HG03103 (cell line): Measurements from ENCODE around the gene RCN2.
A peak's percentile ranks its signal among the peaks of the same experiment; 100 is the strongest.
"Not testable (repeated sequence)": the region's sequence is repeated elsewhere in the genome, so short reads cannot be mapped to it uniquely, and the experiment has no call there.

Source experiments
- ATAC-seq: cut with Tn5 transposase; IDR thresholded peaks from one replicate; pipeline ENCODE4 v1.9.1; 2021; ENCODE audit warnings: low read depth; ENCODE audit not compliant: unreplicated experiment

Gene RCN2

GRCh38 chr15:76931397-76932134 is at the start of gene RCN2:
Gene RCN2 (plus strand): TSS chr15:76931749. CDS start chr15:76931842, 93 bp downstream.
- ATAC-seq, result peak; percentile 96

GRCh38 chr15:76885212-76885611 is 46.3 kb upstream of the RCN2 start:
- no peak for ATAC-seq

- ATAC-seq, result not testable (repeated sequence)
Observed at GRCh38 chr15:76887280-76888141, 44.0 kb upstream of the RCN2 start.

GRCh38 chr15:76892836-76893235 is 38.7 kb upstream of the RCN2 start:
- ATAC-seq, result not testable (repeated sequence)

- no peak for ATAC-seq
Observed at GRCh38 chr15:76894174-76894573, 37.4 kb upstream of the RCN2 start.

- no peak for ATAC-seq
Observed at GRCh38 chr15:76898102-76898501, 33.4 kb upstream of the RCN2 start.

GRCh38 chr15:76899176-76899930 is 32.2 kb upstream of the RCN2 start:
- not testable (repeated sequence) for ATAC-seq

- not testable (repeated sequence) for ATAC-seq
Observed at GRCh38 chr15:76899931-76900310, 31.6 kb upstream of the RCN2 start.

- no peak for ATAC-seq
Observed at GRCh38 chr15:76901965-76902364, 29.6 kb upstream of the RCN2 start.

- ATAC-seq, result no peak
Observed at GRCh38 chr15:76903251-76903681, 28.3 kb upstream of the RCN2 start.

GRCh38 chr15:76904461-76905012 is 27.0 kb upstream of the RCN2 start:
- ATAC-seq, result no peak

GRCh38 chr15:76905013-76905839 is 26.3 kb upstream of the RCN2 start, which contains the start of gene SCAPER:
Gene SCAPER (minus strand): TSS chr15:76905340. CDS start chr15:76883817, 21,523 bp downstream.
- ATAC-seq, result peak; percentile 82

- ATAC-seq, result no peak
Observed at GRCh38 chr15:76905855-76906254, 25.7 kb upstream of the RCN2 start.

- ATAC-seq, result no peak
Observed at GRCh38 chr15:76912430-76912829, 19.1 kb upstream of the RCN2 start.

- ATAC-seq, result no peak
Observed at GRCh38 chr15:76913737-76914136, 17.8 kb upstream of the RCN2 start.

GRCh38 chr15:76916369-76916768 is 15.2 kb upstream of the RCN2 start:
- no peak for ATAC-seq

GRCh38 chr15:76928201-76928600 is 3.3 kb upstream of the RCN2 start:
- no peak for ATAC-seq

GRCh38 chr15:76929011-76929760 is 2.4 kb upstream of the RCN2 start:
- no peak for ATAC-seq

- no peak for ATAC-seq
Observed at GRCh38 chr15:76930831-76931396, 635 bp upstream of the RCN2 start.
